ENCODE measurements around the gene CKB.

CKB gene

GRCh38 chr14:103522649-103523574, at the start of gene CKB:
Gene CKB, minus strand, starts transcription at chr14:103522830. Its CDS starts 337 bp downstream, at chr14:103522493.
- no peak for DNase-seq (ENCODE audit: low read depth)

GRCh38 chr14:103569408-103569807, 46.8 kb upstream of the CKB start:
- DNase-seq (ENCODE audit: low read depth), result no peak

GRCh38 chr14:103568952-103569351, 46.3 kb upstream of the CKB start:
- no peak for DNase-seq (ENCODE audit: low read depth)

- no peak for DNase-seq (ENCODE audit: low read depth)
Measured at GRCh38 chr14:103563844-103564505, 41.3 kb upstream of the CKB start.

GRCh38 chr14:103563226-103563620, 40.6 kb upstream of the CKB start:
- DNase-seq (ENCODE audit: low read depth), result no peak

GRCh38 chr14:103562429-103563225, 40.0 kb upstream of the CKB start, which contains the start of the genes BAG5 and COA8:
Gene BAG5, minus strand, starts transcription at chr14:103562657. Its CDS starts 1,493 bp downstream, at chr14:103561164.
Gene COA8, plus strand, starts transcription at chr14:103562960. Its CDS starts 42 bp downstream, at chr14:103563002.
- peak; percentile 42 for DNase-seq (ENCODE audit: low read depth)

GRCh38 chr14:103562179-103562428, 39.5 kb upstream of the CKB start:
- no peak for DNase-seq (ENCODE audit: low read depth)

GRCh38 chr14:103561381-103562178, 39.0 kb upstream of the CKB start:
- DNase-seq (ENCODE audit: low read depth), result no peak

GRCh38 chr14:103560691-103561090, 38.1 kb upstream of the CKB start:
- DNase-seq (ENCODE audit: low read depth), result no peak

GRCh38 chr14:103559766-103560165, 37.1 kb upstream of the CKB start:
- no peak for DNase-seq (ENCODE audit: low read depth)

- no peak for DNase-seq (ENCODE audit: low read depth)
Measured at GRCh38 chr14:103558071-103558882, 35.6 kb upstream of the CKB start.

- DNase-seq (ENCODE audit: low read depth), result no peak
Measured at GRCh38 chr14:103556946-103557758, 34.5 kb upstream of the CKB start.

GRCh38 chr14:103555559-103556337, 33.1 kb upstream of the CKB start:
- DNase-seq (ENCODE audit: low read depth), result no peak

- no peak for DNase-seq (ENCODE audit: low read depth)
Measured at GRCh38 chr14:103552846-103553210, 30.2 kb upstream of the CKB start.

- no peak for DNase-seq (ENCODE audit: low read depth)
Measured at GRCh38 chr14:103552011-103552845, 29.6 kb upstream of the CKB start.

GRCh38 chr14:103551338-103551762, 28.7 kb upstream of the CKB start:
- DNase-seq (ENCODE audit: low read depth), result no peak

GRCh38 chr14:103550451-103551337, 28.1 kb upstream of the CKB start:
- no peak for DNase-seq (ENCODE audit: low read depth)
